SHP77 treated with DMSO at 0.1 percent for 48 hours (cell line): ENCODE results near the gene EPB41L2.

ENCODE experiments used
- DNase-seq: peaks from one replicate; lab custom pipeline; 2025; lab: John Stamatoyannopoulos, UW

The EPB41L2 gene

GRCh38 chr6:131061751-131062119 lies 1.3 kb downstream of the EPB41L2 start:
- no peak for DNase-seq

DNA sequence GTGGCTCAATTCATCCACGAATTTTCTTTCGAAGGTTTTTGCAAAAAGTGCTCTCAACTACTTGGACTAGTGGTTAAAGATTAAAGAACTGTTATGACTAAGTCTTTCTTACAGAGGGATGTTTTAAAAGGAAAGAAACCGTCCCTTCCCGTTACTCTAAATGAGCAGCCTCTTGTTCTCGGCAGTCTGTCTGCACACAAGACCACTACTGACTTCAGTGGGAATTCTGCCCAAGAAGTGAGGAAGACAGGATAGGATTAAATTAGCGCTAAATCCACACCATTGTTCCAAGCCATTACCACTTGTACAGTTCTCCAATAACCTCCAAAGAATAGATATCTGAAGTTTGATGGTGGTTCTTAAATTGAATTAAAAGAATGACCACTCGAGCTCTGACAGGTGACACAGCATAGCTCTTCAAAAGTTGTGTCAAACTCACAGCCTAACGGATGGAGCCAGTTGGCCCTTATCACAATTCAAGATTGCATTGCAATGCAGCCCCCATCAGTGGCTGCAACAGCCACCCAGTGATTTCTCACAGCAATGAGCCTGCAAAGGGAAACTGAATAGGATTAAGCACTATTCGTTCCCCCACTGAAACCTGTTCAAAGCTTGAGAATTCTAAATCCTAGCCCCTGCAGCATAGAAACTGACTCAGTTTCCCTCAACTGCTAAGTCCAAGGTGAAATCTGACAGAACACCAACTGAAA lies 1.8 kb downstream of the EPB41L2 start:
- no peak for DNase-seq

DNA sequence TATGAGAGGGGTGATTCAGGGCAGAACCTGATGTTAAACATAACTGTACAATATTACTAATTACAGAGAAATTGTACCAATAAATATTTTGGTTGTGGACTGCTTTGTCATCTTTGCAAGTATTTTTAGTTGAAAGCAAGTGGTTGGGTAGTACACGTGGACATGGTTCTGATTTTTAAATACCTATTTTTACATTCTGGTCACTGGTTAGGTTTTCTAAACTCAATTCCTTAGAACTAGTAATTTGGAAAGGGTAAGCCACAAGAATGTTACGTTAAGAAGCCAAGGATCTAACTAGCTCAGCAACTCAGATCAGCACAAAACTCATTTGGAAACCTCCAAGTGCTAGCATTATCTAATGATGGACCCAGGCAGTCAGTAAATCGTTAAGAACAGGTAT lies 2.7 kb downstream of the EPB41L2 start:
- DNase-seq, result no peak

- no peak for DNase-seq
Measured at GRCh38 chr6:131059486-131059885, 3.6 kb downstream of the EPB41L2 start.

DNA sequence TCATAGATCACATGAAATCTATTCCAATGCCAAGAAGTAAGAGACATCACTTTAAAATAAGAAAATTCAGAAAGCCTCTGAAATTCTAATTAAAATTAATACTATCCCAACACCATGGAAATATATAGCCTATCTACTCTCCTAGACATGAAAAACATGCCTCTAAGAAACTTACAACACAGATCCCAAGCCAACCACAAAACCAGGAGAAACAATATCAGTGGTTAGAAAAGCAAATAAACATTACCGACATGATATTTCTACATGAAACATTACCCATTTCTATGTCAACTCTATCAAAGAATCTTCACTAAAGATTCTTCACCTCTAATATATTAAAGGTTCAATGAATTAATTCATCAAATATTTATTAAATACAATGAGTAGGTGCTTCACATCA lies 4.8 kb downstream of the EPB41L2 start:
- DNase-seq, result no peak

- no peak for DNase-seq
Measured at GRCh38 chr6:131054392-131055250, 8.4 kb downstream of the EPB41L2 start.

DNA sequence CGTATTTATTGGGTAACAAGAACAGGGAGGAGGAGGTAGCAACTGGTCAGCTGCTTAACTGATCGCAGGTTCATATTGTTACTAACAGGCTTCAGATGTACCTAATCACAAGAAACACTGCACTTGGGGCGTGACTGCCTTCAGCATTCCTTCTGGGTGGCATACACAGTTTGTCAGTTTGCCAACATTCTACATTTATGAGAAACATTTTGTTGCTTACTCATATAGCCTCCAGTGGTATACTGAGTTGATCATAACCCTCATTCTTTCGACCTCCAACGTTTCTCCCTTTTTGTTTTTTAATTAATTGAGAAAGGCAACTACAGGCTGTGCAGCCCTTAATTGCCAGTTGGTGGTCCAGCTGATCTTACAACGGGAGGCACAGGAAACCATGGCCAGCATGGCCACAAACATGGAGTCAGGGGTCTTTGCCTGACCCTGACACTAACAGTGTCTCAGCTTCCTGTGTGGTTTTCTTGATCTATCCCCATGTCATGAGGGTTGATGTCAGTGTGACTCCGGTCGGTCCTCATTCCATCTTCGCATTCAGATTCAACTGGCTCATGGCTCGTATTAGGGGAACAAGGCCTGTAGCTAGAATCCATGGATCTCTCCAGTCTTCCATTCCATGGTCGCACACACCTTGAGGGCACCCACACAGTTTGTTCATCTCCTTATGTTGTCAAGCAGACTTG lies 9.4 kb downstream of the EPB41L2 start:
- no peak for DNase-seq

- DNase-seq, result no peak
Measured at GRCh38 chr6:131052181-131052580, 10.9 kb downstream of the EPB41L2 start.

- no peak for DNase-seq
Measured at GRCh38 chr6:131051341-131051740, 11.7 kb downstream of the EPB41L2 start.

DNA sequence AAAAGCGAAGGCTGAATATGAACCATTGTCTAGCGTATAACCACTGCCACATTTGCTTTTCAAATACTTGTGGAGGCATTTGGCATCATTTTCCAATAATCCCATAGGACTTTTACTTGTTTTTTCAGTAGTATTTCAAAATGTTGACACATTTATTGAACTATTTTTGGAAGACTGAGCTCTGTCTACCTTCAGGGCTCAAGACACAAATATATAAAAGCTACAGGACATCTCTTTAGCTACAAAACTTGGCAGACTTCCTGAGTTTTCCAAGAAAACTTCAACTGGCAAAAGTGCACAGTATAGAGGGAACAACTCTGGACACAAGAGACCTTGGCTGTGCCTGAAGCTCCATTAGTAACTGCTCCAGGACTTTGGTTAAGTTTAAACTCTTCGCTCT lies 13.4 kb downstream of the EPB41L2 start:
- no peak for DNase-seq

GRCh38 chr6:131048933-131049515 lies 14.0 kb downstream of the EPB41L2 start:
- no peak for DNase-seq

- DNase-seq, result no peak
Measured at GRCh38 chr6:131048459-131048858, 14.6 kb downstream of the EPB41L2 start.

GRCh38 chr6:131045139-131045538 lies 17.9 kb downstream of the EPB41L2 start:
- no peak for DNase-seq

DNA sequence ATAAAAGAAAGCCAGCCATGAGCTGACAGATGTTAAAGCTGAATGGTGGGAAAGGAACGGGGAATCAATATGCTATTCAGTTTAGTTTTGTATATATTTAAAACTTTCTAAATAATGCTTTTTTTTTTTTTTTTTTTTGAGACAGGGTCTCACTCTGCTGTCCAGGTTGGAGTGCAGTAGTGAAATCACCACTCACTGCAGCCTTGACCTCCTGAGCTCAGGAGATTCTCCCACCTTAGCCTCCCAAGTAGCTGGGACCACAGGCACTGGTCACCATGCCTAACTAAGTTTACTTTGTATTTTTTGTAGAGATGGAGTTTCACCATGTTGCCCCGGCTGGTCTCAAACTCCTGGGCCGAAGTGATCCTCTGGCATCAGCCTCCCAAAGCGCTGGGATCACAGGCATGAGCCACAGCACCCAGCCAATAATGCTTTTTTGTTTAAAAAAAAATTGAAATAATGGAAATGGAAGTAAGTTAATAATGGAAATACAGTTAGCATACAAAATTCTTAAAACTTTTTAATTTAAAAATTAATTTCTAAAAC lies 19.1 kb downstream of the EPB41L2 start:
- DNase-seq, result no peak

DNA sequence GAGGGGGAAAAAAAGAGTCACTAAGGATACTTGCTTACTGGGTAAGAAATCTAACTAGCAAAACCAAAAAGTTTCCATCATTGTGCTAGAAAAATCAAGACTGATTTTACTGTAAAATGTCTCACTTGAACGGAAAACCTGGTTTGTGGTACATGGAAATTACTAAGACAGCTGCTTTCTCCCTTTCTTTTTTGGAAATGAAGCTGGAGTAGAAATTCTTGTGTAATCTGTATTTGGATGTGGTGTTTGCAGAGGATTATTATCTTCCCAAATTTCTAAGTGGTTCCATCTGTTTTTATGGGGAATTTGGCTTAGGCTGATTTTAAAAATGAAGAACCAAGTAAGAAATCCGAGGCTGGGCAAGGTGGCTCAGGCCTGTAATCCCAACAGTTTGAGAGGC lies 20.4 kb downstream of the EPB41L2 start:
- no peak for DNase-seq

DNA sequence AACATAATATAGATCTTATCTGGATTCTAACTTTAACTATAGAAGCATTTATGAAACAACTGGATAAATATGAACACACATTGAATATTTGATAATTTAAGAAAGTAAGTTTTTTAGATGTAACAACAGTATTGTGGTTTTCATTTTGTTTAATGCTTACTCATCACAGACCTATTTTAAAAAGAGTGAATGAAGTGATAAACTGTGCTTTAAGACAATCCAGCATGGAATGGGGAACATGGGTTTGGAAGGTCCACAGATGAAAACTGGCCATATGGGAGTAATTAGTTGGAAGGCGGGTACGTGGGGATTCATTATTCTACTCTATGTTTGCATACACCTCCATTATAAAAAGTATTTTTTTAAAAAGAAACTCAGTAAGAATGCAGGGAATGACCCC lies 21.2 kb downstream of the EPB41L2 start:
- no peak for DNase-seq

- no peak for DNase-seq
Measured at GRCh38 chr6:131040866-131041265, 22.2 kb downstream of the EPB41L2 start.

- DNase-seq, result no peak
Measured at GRCh38 chr6:131039345-131039680, 23.7 kb downstream of the EPB41L2 start.

DNA sequence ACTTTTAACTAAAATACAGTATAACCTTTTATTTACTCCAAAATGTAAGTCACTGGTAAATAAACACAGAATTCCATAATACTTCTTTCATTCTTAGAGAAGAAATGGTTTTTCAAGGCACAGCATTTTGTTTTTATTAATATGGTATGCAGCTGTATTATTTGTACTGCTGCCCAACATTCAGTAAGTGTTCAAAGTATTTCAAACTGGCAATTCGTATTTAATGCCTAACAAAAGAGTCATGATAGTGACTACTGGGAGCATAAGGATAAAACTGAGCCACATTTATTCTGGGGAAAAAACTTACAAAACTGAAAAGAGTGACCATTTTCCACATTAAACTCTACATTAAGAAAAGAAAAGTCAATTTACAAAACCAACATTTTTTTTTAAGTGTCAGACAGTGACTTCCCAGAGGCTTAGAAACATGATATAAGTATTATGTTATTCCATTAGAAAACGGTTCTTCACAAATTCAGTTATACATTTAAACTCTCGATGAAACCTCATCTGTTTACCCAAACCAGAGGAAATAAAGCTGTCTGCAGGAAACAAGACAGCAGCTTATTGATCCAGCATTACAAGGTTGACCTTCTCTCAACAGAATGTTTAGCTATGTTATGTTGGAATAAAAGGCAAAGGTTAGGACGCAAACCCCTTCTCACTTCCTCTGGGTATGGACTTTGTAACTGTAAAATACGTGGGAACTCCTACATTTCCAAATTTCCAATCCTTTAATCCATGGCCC lies 24.3 kb downstream of the EPB41L2 start:
- no peak for DNase-seq

DNA sequence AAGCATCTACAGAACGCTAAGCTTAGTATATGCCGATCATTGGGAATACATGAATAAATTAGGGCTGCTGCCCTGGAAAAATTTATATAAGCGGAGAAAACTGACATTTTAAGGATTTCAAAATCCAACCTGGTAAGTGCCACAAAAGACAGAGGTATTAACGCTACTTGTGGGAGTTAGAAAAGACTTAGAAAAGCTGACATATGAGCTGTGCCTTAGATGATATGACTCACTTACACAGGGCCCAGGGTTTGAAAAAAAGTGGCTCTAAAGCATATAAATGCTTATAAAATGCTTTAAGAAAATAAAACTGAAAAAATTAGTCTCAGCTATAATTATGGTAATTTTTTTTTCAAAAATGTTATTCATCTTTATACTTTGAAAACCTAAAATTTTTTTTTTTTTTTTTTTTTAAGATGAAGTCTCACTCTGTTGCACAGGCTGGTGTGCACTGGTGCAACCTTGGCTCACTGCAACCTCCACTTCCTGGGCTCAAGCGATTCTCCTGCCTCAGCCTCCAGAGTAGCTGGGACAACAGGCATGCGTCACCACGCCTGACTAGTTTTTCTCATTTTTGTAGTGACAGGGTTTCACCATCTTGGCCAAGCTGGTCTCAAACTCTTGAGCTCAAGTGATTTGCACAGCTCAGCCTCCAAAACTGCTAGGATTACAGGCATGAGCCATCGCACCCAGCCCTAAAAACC lies 25.7 kb downstream of the EPB41L2 start:
- DNase-seq, result no peak

DNA sequence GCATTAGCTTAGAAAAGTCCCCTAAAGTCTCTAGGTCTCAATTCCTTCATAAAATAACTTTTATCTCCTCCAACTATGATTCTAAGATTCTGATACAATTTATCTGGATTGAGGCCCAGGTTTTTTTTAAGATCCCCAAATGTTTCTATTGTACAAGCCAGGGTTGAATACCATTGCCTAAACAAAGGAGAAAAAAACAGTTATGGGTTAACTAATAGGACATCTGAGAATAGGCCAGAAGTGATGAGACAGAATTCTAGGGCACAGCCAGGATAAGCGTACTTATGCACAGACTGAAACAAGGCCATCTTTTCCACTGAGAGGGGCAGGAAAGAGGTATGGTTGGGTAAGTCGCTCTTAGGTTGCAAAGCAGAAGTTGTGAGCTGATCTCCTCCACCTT lies 26.4 kb downstream of the EPB41L2 start:
- no peak for DNase-seq
